ENCODE results near the gene JAM3. TPM values are rescaled to one million over a fixed set of nuclear protein-coding genes. Genes with fewer than 3 reads are reported as not detected.

Gene JAM3
- total RNA-seq, 2 experiments from 2014 or later, result 13.5 to 15.3 TPM

- intact Hi-C loops (cut with DNase I, micrococcal nuclease), result loop anchor here in 1 of 2 experiments (10.0 kb wide), 1 partner anchor 189 kb away; the partner anchor contains the start of genes ACAD8 and THYN1
- H3K4me1 ChIP-seq (ENCODE audit: insufficient read depth, low read length), result peaks cover 9% of the 10 kb centered on the region
- DNase-seq (no peak), ATAC-seq (ENCODE audit: poor library complexity) (no peak)
- no peak overlapping the region for H3K27ac ChIP-seq (ENCODE audit: low read depth in 1 of 2, low read length in 2 of 2)
- TF ChIP-seq CTCF (IDR thresholded peaks at IDR 0.05), result no peak
- Mint-ChIP-seq H3K27me3 (peaks cover 19% of the 10 kb centered on the region), H3K4me1 (ENCODE audit: low read depth) (peaks cover 18% of the 10 kb centered on the region), H3K4me3 (no peak overlapping the region), H3K27ac (no peak overlapping the region), H3K9me3 (no peaks in the 10 kb centered on the region), H3K36me3 (ENCODE audit: low read depth) (no peaks in the 10 kb centered on the region)
- POLR2A ChIA-PET, result no interaction called here
- peaks cover 0 to 11% of the 10 kb centered on the region in 2 experiments for H3K27me3 ChIP-seq (ENCODE audit: control insufficient read depth in 1 of 2, insufficient read depth in 2 of 2, low read length in 2 of 2)
- no peaks in the 10 kb centered on the region for H3K9me3 ChIP-seq (ENCODE audit: control insufficient read depth in 1 of 2, insufficient read depth in 1 of 2, low read length in 2 of 2)
- CTCF ChIA-PET, result no interaction called here
- H3K36me3 ChIP-seq (ENCODE audit: insufficient read depth, low read length), result no peaks in the 10 kb centered on the region
- no peak overlapping the region for H3K4me3 ChIP-seq (ENCODE audit: low read length)
These were observed 3.5 kb upstream of the JAM3 start for GRCh38 chr11:134065381-134065780.

- H3K4me3 Mint-ChIP-seq, result no peak overlapping the region
These were observed 1.7 kb upstream of the JAM3 start for GRCh38 chr11:134066943-134067885.

More at GRCh38 chr11:134066943-134067885, 1.7 kb upstream of the JAM3 start:
- H3K36me3 ChIP-seq (ENCODE audit: insufficient read depth, low read length), result no peaks in the 10 kb centered on the region
- no peak for TF ChIP-seq CTCF (IDR thresholded peaks at IDR 0.05)
- Mint-ChIP-seq H3K27me3 (peaks cover 4% of the 10 kb centered on the region), H3K36me3 (ENCODE audit: low read depth) (no peaks in the 10 kb centered on the region), H3K27ac (no peak overlapping the region), H3K4me1 (ENCODE audit: low read depth) (peaks cover 20% of the 10 kb centered on the region), H3K9me3 (no peaks in the 10 kb centered on the region)
- ATAC-seq (ENCODE audit: poor library complexity) (no peak), DNase-seq (no peak)
- no peaks in the 10 kb centered on the region for H3K9me3 ChIP-seq (ENCODE audit: control insufficient read depth in 1 of 2, insufficient read depth in 1 of 2, low read length in 2 of 2)
- ChIA-PET POLR2A (interaction anchor here (1.0 kb wide), 1 partner anchor 121 kb away, joined by 3 read pairs; no protein-coding TSS in a partner anchor), CTCF (interaction anchor here (2.1 kb wide), 1 partner anchor 17 kb away, joined by 8 read pairs; no protein-coding TSS in a partner anchor)
- no peak overlapping the region for H3K4me3 ChIP-seq (ENCODE audit: low read length)
- H3K27ac ChIP-seq (ENCODE audit: low read depth in 1 of 2, low read length in 2 of 2), result no peak overlapping the region
- H3K4me1 ChIP-seq (ENCODE audit: insufficient read depth, low read length), result peaks cover 9% of the 10 kb centered on the region
- H3K27me3 ChIP-seq (ENCODE audit: control insufficient read depth in 1 of 2, insufficient read depth in 2 of 2, low read length in 2 of 2), result peaks cover 0 to 7% of the 10 kb centered on the region in 2 experiments
- intact Hi-C loops (cut with DNase I, micrococcal nuclease), result loop anchor here in 1 of 2 experiments (10.0 kb wide), 1 partner anchor 188 kb away; the partner anchor contains the start of genes ACAD8 and THYN1
